Neural cell (in vitro differentiated cells): ENCODE data around the gene MCRIP1. TPM values are rescaled to one million over a fixed set of nuclear protein-coding genes. Genes with fewer than 3 reads are reported as not detected.

Experiments
- H2AFZ ChIP-seq: fragments of 200-600, 300-800 bp; sonication (generic), shearing (Covaris generic); 2 replicates; pipeline ENCODE4 v1.6.0; 2014; ENCODE audit warnings: low read depth, mild to moderate bottlenecking, antibody characterized with exemption, low read length, moderate library complexity
- H3F3A ChIP-seq: fragments of 200-600 bp; shearing (Covaris generic); 2 replicates; pipeline ENCODE4 v1.6.1; 2016; ENCODE audit warnings: mild to moderate bottlenecking, moderate library complexity, mixed read lengths, antibody characterized with exemption, low read length; ENCODE audit not compliant: insufficient read depth, poor library complexity, severe bottlenecking
- H3K27ac ChIP-seq: fragments of 200-600, 300-800 bp; sonication (generic), shearing (Covaris generic); 2 replicates; pipeline ENCODE4 v1.5.1; 2014; ENCODE audit warnings: mild to moderate bottlenecking, low read length, moderate library complexity
- H3K27me3 ChIP-seq: fragments of 300-800, 200-600 bp; sonication (generic), shearing (Covaris generic); 2 replicates; pipeline ENCODE4 v1.6.0; 2014; ENCODE audit warnings: mild to moderate bottlenecking, low read depth, low read length, moderate library complexity; ENCODE audit not compliant: insufficient read depth
- H3K36me3 ChIP-seq: fragments of 300-800, 200-600 bp; sonication (generic), shearing (Covaris generic); 2 replicates; pipeline ENCODE4 v1.5.1; 2014; ENCODE audit warnings: mild to moderate bottlenecking, antibody characterized with exemption, low read length, moderate library complexity; ENCODE audit not compliant: insufficient read depth
- H3K4me2 ChIP-seq: fragments of 300-800, 200-600 bp; sonication (generic), shearing (Covaris generic); 2 replicates; pipeline ENCODE4 v1.6.0; 2014; ENCODE audit warnings: mild to moderate bottlenecking, low read length
- H3K4me3 ChIP-seq: fragments of 300-800, 200-600 bp; sonication (generic), shearing (Covaris generic); 2 replicates; pipeline ENCODE4 v1.5.1; 2014; ENCODE audit warnings: mild to moderate bottlenecking, low read length, moderate library complexity
- H3K79me2 ChIP-seq: fragments of 200-600 bp; shearing (Covaris generic); replicated peaks from 2 replicates; pipeline ENCODE4 v1.6.0; 2014; ENCODE audit warnings: mild to moderate bottlenecking, low read length, moderate library complexity; ENCODE audit not compliant: insufficient read depth
- H3K9ac ChIP-seq: fragments of 300-800, 200-600 bp; sonication (generic), shearing (Covaris generic); 2 replicates; pipeline ENCODE4 v1.6.1; 2016; ENCODE audit warnings: mild to moderate bottlenecking, low read length, mixed read lengths
- H3K9me2 ChIP-seq: fragments of 200-600 bp; shearing (Covaris generic); 2 replicates; pipeline ENCODE4 v1.6.1; 2016; ENCODE audit warnings: mild to moderate bottlenecking, low read length, mixed read lengths; ENCODE audit not compliant: insufficient read depth
- H3K9me3 ChIP-seq: fragments of 200-600, 300-800 bp; sonication (generic), shearing (Covaris generic); 2 replicates; pipeline ENCODE4 v1.6.1; 2016; ENCODE audit warnings: mild to moderate bottlenecking, mixed run types, low read length, moderate library complexity, mixed read lengths
- H4K20me1 ChIP-seq: fragments of 200-600 bp; shearing (Covaris generic); 2 replicates; pipeline ENCODE4 v1.6.1; 2016; ENCODE audit warnings: mild to moderate bottlenecking, mixed run types; ENCODE audit not compliant: insufficient read depth
- CTCF ChIP-seq: fragments of 450-650 bp; IDR thresholded peaks from 2 replicates; pipeline ENCODE4 v1.5.1; 2014; ENCODE audit warnings: antibody characterized with exemption, mild to moderate bottlenecking, moderate library complexity; ENCODE audit not compliant: poor library complexity, severe bottlenecking
- EP300 ChIP-seq: fragments of 450-650 bp; conservative IDR thresholded peaks from 2 replicates; pipeline ENCODE4 v1.6.1; 2014; ENCODE audit warnings: antibody characterized with exemption, mild to moderate bottlenecking, moderate library complexity; ENCODE audit not compliant: poor library complexity, severe bottlenecking
- EZH2 ChIP-seq: fragments of 200-600, 300-800 bp; shearing (Covaris generic), sonication (generic); IDR thresholded peaks from 2 replicates; pipeline ENCODE4 v1.6.1; 2014; ENCODE audit warnings: antibody characterized with exemption, low read length, borderline replicate concordance, mild to moderate bottlenecking; ENCODE audit not compliant: insufficient read depth, poor library complexity, severe bottlenecking
- MXI1 ChIP-seq: fragments of 450-650 bp; conservative IDR thresholded peaks from 2 replicates; pipeline ENCODE4 v1.6.1; 2014; ENCODE audit warnings: antibody characterized with exemption, mild to moderate bottlenecking; ENCODE audit not compliant: poor library complexity, severe bottlenecking
- POLR2AphosphoS5 ChIP-seq: IDR thresholded peaks from 2 replicates; pipeline ENCODE4 v1.6.1; 2012
- RAD21 ChIP-seq: fragments of 450-650 bp; conservative IDR thresholded peaks from 2 replicates; pipeline ENCODE4 v1.6.1; 2014; ENCODE audit warnings: antibody characterized with exemption, mild to moderate bottlenecking, moderate library complexity
- REST ChIP-seq: IDR thresholded peaks from 2 replicates; pipeline ENCODE4 v1.6.1; 2012; ENCODE audit warnings: borderline replicate concordance
- SMC3 ChIP-seq: fragments of 450-650 bp; conservative IDR thresholded peaks from 2 replicates; pipeline ENCODE4 v1.6.1; 2014; ENCODE audit warnings: antibody characterized with exemption, mild to moderate bottlenecking, moderate library complexity; ENCODE audit not compliant: poor library complexity
- TAF1 ChIP-seq: IDR thresholded peaks from 2 replicates; pipeline ENCODE4 v1.6.1; 2012; ENCODE audit warnings: low read depth
- polyA plus RNA-seq: library from polyadenylated mRNA; depleted of rRNA; stranded (reverse); fragments of >200 nt; gene quantifications from 2 replicates; pipeline ENCODE4 v1.2.3, GENCODE V29; 2014

Gene MCRIP1
- polyA plus RNA-seq, 1 donor from 2014 or later: 524 TPM

- TF ChIP-seq REST (no peak), SMC3 (no peak), EP300 (no peak), CTCF (no peak), EZH2 (no peak), MXI1 (no peak), TAF1 (no peak), POLR2AphosphoS5 (no peak), RAD21 (no peak)
- Histone ChIP-seq H3K79me2 (peaks cover 10% of the 10 kb centered on the region), H3K9me3 (no peaks in the 10 kb centered on the region), H3K9ac (no peak overlapping the region), H3K4me3 (no peak overlapping the region), H3F3A (no peaks in the 10 kb centered on the region), H2AFZ (no peak overlapping the region), H3K27me3 (no peaks in the 10 kb centered on the region), H3K36me3 (no peaks in the 10 kb centered on the region), H3K9me2 (no peaks in the 10 kb centered on the region), H3K4me2 (no peak overlapping the region), H4K20me1 (no peaks in the 10 kb centered on the region), H3K27ac (no peak overlapping the region)
These were observed 4.5 kb upstream of the MCRIP1 start for GRCh38 chr17:81837641-81838040.

GRCh38 chr17:81834831-81835267, 1.8 kb upstream of the MCRIP1 start, which contains the start of gene PPP1R27:
PPP1R27 (minus strand) TSS chr17:81835050; CDS start chr17:81834953, 97 bp downstream.
- peak within 1 kb of the TSS; percentile 80 for H3K4me2 ChIP-seq
- peak within 1 kb of the TSS; percentile 97 for H3K4me3 ChIP-seq
- peak within 1 kb of the TSS; percentile 77 for H3K27ac ChIP-seq
- H2AFZ ChIP-seq: no peak within 1 kb of the TSS
- H3K79me2 ChIP-seq: peaks cover 29% of the 10 kb centered on the region
- no peaks in the 10 kb centered on the region for H3K36me3 ChIP-seq
- no peaks in the 10 kb centered on the region for H3K9me3 ChIP-seq
- no peaks in the 10 kb centered on the region for H3K27me3 ChIP-seq
- peaks cover 4% of the 10 kb centered on the region for H4K20me1 ChIP-seq
- H3K9me2 ChIP-seq: no peaks in the 10 kb centered on the region
- H3F3A ChIP-seq: no peaks in the 10 kb centered on the region
- TF ChIP-seq MXI1: no peak
- no peak for TF ChIP-seq CTCF
- no peak for TF ChIP-seq REST
- no peak for TF ChIP-seq EP300
- no peak for TF ChIP-seq POLR2AphosphoS5
- TF ChIP-seq SMC3: no peak
- no peak for TF ChIP-seq RAD21
- no peak for TF ChIP-seq EZH2
- TF ChIP-seq TAF1: no peak
- peak within 1 kb of the TSS; percentile 98 for H3K9ac ChIP-seq
